ENCODE measurements around the gene FBXO44. TPM values are rescaled to one million over a fixed set of nuclear protein-coding genes. Genes with fewer than 3 reads are reported as not detected.

Gene FBXO44
- total RNA-seq, 1 experiment from 2014 or later, result 5.2 TPM

DNA sequence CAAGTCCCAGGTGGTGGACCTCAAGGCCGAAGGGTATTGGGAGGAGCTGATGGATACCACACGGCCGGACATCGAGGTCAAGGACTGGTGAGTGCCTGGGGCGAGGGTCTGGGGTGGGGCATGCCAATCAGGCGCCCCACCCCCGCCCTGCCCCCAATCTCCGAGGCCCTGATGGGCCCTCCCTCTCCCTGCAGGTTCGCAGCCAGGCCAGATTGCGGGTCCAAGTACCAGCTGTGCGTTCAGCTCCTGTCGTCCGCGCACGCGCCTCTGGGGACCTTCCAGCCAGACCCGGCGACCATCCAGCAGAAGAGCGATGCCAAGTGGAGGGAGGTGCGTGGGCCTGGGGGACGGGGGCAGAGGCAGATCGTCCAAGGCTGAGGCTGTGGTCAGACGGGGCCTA lies 3.9 kb downstream of the FBXO44 start:
- no peak for DNase-seq (ENCODE audit: low read depth)

DNA sequence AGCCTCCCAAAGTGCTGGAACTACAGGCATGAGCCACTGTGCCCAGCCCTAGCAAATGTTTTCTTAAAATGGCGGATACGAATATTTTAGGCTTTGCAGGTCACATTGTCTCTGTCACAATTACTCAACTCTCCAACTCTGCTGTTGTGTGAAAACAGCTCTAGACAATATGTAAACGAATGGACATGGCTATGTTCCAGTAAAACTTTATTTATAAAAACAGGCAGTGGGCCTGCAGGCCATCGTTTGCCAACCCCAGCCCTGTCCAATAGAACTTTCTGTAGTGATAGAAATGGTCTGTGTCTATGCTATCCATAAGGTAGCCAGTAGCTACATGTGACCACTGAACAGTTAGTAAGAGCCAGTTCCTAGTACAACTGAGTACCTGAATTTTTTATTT lies 5.1 kb downstream of the FBXO44 start:
- DNase-seq (ENCODE audit: low read depth), result no peak

DNA sequence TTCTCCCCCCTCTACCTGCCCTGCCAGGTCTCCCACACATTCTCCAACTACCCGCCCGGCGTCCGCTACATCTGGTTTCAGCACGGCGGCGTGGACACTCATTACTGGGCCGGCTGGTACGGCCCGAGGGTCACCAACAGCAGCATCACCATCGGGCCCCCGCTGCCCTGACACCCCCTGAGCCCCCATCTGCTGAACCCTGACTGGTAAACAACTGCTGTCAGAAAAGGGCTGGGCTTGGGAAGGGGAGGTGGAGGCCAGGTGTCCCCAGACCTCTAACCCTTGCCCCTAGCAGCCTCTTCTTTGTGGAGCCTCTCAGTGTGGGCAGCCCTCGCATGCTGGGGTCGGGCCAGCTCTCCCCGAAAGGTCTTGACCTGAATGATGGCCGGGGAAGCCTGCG lies 6.4 kb downstream of the FBXO44 start:
- no peak for DNase-seq (ENCODE audit: low read depth)

DNA sequence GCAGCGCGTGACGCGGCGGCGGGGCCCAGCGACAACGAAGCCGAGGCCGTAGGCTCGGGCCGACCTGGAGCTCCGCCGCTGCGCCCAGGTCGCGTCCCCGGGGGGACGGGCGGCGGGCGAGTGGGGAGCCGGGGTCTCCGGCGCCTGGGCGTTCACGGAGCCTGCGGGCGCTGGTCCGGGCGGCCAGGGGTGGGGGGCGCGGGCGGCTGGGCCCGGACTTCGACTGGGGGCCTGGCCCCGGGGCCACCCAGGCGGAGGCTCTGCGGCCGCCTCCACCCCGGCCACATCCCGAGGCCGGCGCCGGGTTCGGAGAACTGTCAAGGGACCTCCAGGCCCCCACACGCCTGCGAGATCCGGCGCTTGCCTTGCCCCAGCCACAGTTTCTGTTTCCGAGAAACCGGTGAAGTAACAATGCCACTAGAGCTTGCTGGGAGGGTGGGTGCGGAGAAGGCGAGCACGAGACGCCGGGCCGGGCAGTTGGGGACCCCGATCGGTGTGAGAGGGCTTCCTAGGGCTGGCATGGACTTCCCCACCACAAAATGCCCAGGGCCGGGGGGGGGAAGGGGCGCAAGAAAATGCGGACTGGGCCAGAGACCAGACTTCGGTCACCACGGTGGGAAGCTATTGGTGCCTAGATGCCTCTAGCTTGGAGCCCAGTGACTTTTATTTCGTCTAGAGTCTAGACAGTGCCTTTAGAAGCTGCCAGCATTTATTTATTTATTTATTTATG lies 9.8 kb downstream of the FBXO44 start:
- DNase-seq (ENCODE audit: low read depth), result no peak

DNA sequence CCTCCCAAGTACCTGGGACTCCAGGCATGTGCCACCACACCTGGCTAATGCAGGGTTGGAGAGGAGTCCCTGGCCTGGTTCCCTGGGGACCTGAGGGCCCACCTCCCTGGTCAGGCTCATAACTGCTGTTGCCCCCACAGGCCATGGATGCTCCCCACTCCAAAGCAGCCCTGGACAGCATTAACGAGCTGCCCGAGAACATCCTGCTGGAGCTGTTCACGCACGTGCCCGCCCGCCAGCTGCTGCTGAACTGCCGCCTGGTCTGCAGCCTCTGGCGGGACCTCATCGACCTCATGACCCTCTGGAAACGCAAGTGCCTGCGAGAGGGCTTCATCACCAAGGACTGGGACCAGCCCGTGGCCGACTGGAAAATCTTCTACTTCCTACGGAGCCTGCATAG lies 13.8 kb downstream of the FBXO44 start:
- DNase-seq (ENCODE audit: low read depth), result no peak

DNA sequence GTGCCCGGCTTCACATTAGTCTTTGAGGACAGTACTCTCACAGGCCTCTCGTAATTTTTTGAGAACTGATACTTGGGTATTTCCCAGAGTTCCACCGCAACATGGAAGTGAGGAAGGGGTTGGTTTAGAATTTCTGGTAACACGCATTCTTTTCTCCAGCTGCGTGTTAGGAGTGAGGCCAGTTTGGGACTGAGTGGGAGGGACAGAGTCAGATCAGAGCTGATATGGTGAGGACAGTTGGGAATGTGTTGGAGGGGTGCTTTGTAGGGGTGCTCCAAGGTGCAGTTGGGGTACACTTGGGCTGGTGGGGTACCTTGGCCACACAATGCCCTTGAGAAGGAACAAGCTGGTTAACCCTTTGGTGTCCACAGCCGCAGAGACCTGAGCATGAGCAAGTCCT lies 16.1 kb downstream of the FBXO44 start:
- DNase-seq (ENCODE audit: low read depth), result no peak

DNA sequence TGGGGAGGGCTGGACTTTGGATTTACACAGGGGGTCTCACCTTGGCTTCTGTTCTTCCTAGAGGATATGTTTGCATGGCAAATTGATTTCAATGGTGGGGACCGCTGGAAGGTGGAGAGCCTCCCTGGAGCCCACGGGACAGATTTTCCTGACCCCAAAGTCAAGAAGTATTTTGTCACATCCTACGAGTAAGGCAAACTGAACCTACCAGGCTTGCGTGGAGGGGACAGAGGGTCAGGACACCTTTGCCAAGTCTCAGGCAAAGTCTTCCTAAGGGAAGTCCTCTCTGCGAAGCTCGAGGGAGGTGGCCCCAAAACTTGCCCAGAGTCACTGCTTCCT lies 16.5 kb downstream of the FBXO44 start:
- DNase-seq (ENCODE audit: low read depth), result no peak

DNA sequence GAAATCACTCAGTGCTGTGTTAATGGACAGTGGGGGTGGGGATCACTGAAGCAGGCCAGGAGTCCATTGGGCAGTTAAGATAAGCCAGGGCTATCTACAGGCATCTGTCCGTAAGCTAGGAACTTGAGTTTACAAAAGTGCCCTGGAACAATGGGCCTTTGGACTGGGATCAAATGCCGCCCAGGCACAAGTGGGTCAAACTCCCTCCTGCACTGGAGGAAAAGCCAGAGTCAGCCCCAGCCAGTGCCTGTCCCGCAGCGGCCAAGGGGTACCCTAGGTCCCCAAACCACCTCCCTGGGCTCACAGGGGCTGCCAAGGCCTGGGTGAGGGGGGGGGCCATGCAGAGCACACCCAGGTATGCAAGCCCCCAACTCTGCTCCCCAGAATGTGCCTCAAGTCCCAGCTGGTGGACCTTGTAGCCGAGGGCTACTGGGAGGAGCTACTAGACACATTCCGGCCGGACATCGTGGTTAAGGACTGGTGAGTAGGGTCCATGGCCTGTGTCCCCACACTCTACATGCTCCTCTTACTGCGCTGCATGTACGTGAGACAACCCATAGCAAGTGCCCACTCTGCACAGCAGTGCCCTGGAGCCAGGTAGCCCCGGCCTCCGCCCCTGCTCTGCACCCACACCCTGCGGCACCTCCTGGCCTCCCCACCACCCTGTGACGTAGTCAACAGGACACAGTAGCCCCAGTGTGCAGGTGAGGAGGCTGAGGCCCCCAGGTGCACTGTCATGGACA lies 17.0 kb downstream of the FBXO44 start:
- DNase-seq (ENCODE audit: low read depth), result no peak

DNA sequence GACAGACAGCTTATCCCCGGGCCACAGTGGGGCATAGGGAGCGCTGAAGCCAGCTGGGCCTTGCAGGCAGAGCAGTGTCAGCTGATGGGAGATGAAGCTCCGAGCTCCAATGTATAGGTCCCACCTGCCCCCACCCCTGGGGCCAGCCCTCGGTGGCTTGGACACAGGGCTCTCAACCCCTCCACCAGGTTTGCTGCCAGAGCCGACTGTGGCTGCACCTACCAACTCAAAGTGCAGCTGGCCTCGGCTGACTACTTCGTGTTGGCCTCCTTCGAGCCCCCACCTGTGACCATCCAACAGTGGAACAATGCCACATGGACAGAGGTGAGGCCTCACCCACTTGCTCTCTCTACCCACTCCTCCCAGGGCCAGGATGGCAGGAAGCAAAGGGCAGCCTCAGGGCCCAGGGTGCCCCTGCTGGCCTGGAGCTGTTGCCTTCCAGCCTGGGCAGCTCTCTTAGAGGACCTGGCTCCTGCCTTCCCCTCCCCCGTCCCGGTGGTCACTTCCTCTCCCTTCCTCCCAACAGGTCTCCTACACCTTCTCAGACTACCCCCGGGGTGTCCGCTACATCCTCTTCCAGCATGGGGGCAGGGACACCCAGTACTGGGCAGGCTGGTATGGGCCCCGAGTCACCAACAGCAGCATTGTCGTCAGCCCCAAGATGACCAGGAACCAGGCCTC lies 18.6 kb downstream of the FBXO44 start:
- DNase-seq (ENCODE audit: low read depth), result no peak

DNA sequence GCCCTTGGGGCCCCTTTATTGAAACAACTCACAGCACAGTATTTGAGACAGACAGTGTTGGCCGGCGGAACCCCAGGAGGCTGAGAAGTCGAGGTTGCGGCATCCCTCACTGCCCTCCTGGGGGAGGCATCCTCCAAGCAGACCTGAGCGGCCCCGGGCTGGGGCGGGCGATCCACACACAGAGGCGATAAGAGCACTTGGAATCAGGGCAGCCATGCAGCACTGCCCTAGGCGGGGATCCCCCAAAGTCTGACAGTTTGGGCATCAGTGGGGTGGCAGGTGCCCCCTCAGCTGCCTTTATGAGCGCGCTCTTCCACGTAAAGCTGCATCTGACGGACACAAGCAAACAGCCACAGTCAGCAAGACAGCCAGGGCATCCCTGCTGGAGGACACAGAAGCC lies 19.8 kb downstream of the FBXO44 start:
- no peak for DNase-seq (ENCODE audit: low read depth)

DNA sequence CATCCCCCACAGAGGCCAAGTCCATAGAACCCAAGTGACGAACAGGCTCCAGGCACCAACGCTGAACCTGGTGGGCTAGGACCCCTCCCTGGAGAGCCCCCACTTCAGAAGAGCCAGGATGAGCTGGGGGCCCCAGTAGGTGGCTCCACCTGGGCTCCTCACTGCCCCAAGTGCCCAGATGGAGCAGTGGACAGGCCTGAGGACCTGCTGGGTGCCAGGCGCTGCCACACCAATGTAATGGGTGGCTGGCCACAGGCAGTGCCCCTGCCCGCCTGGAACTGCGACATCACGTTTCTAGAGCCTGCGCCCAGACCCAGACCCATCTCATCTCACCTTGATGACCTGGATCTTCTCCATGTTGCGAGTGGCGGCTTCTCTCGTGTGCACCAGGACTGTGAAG lies 20.6 kb downstream of the FBXO44 start:
- no peak for DNase-seq (ENCODE audit: low read depth)

DNA sequence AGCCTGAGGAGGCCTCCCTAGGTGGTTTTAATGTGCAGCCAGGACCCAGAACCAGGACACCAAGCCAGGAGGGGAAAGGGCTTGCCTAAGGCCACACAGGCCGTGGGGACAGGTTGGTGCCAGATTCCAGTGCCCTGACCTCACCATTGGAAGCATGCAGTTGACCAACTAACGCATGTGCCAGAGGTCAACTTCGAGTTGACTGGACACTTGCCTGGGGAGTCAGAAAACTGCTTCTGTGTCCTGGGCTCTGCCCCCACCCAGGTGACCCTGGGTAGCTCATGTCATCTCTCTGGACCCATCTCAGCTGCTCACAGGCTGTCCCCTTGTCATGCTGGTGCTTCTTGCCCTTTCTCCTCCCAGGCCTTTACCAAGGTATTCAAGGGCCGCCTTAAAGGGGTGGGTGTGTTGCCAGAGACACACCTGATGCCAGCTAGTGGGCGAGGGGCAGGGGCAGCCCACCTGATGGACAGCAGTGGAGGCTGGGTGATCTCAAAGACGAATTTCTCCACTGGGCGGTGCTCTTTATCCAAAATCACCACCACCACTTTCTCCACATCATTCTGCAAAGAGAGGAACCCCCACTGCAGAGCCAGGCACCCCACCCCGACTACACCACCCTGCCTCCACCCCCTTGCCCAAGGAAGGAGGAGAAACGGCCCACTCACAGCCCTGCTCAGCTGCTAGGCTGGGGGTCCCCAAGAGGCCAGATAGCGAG lies 21.9 kb downstream of the FBXO44 start:
- no peak for DNase-seq (ENCODE audit: low read depth)

DNA sequence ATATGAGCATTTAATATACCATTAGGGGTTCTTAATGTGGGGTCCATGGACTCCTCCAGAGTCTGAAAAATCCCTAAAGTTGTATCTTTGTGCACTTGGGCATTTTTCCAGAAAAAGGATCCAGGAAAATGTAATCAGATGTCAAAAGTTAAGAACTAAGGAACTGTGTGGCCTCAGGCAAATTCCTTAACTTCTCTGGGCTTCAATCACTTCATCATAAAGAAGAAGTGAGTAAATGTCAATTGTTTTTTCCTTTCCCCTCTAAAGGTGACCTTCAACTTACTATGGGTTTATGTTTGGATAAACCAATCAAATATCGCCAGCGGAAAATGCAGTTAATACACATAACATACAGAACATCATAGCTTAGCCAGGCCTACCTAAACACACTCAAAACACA lies 23.8 kb downstream of the FBXO44 start:
- no peak for DNase-seq (ENCODE audit: low read depth)

DNA sequence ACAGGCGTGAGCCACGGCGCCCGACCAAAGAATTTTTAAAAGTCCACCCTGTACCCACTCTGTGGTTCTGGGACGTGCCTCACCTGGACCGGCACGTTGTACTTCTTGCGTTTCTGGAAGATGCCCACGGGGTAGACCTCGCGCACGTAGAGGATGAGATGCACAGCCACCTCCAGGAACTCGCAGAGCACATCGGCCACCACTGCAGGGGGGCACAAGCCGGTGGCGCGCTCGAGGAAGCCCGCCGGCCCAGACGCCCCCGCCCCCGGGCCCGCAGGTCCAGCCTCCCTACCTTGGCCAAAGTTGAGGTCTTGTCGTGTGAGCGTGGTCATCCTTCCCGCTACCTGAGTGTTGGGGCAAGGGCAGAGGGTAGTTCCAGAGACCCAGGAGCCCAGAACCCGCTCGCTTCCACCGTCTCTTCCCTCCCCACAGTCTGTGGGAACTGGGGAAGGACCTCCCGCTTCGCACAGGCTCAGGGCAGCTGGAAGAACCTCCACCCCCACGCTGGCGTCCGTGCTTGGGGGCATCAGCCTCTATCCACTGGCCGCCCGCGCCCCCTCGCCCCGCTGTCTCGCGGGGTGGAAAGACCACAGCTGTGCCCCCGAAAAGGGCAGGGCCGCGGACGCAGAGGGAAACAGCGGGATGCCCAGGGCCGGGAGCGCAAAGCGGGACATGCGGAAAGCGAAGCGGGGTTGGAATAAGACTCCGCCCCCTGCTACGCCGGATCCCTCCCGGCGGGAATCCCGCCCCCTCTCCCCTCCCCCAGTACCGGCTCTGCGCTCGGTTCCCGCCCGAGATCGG lies 25.8 kb downstream of the FBXO44 start:
- DNase-seq (ENCODE audit: low read depth), result no peak

DNA sequence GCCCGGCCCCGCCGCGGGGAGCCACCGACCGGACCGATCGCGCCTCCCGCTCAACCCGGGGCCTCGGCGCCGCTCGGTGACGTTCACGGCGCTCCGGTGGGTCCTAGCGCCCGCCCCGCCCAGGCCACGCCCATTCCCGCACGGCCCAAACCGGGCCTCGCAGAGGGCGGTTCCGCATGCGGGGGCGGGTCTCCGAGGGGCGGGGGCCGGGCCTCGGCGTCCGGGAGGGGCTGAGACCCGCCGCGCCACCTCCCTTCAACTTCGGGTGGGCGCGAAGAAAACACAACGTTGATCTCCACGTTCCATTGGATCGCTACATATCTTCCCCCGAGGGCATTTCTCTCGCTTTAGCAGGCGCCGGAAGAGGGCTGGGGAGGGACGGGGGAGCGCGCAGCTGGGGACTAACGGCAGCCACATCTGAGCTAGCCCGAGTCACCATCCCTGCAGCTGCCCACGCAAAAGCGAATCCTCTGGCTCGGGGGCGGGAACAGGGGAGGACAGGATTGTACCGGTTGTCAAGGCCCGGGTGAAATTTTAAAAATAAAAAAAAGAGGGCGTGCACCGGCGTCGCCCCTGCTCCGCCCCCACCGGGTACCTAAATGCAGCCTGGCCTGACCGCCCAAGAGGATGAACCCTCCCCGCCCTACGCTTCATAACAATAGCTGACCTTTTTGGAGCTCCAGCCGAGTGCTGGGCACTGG lies 26.5 kb downstream of the FBXO44 start, which contains the start of gene MAD2L2:
TSS of gene MAD2L2 (minus strand) at position 78 of the 701 bp plus-strand sequence. CDS start 547 bp downstream, outside the sequence.
- peak; percentile 86 for DNase-seq (ENCODE audit: low read depth)

DNA sequence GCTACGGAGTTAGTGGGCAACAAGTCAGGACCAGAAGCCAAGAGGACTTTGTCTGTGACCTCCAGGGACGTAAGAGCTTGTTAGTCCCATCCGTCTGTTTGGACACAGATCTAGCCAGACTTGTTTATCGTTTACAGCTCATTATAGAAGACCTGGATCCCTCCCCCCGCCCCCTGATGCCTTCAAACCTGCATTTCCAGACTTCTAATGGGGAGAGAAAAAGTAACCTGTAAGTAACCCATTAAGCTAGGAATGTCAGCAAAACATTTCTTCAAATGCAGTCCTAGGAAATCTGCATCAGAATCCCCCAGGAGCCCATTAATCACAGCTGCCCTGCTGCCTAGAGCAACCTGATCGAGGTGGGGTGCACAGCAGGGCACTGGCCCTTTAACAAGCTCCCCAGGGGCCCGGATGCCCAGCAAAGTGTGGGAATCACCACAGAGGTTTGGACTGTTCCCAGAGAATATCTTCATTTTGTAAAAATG lies 27.7 kb downstream of the FBXO44 start:
- DNase-seq (ENCODE audit: low read depth), result no peak

DNA sequence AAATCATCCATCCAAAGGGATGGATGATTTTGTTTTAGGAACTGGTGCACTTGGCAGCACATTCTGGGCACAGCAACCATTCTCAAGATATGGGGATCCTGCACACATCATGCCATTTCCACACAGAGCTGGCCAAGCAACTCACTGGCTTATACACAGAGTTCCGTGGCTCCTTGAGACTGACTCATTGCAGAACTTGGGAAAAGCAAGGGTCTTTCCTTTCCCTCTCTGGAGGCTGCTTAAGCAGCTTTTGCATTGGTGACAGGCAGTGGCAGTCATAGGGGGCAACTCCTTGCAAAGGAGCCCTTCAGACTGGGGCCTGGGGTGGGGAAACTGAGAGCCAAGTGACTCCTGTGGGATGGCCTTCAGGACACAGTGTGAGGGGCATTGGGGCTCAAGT lies 28.1 kb downstream of the FBXO44 start:
- DNase-seq (ENCODE audit: low read depth), result no peak

DNA sequence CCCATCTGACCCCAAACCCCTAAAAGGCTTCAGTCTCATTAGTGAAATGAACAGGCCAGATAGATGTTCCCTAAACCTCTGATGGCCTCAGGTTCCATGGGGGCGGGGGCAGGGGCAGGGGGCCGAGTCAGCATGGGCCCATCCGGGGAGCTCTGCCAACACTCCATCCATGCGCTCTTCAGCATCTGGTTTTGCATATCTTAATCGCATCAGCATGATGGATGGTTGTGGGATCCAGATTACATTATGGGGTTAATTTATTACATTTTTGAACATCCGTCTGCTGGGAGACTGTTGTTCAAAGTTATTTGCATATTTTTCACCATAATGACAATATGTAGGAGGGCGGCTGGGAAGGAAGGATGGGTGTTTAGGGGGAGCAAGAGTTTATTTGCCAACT lies 29.4 kb downstream of the FBXO44 start:
- DNase-seq (ENCODE audit: low read depth), result no peak

DNA sequence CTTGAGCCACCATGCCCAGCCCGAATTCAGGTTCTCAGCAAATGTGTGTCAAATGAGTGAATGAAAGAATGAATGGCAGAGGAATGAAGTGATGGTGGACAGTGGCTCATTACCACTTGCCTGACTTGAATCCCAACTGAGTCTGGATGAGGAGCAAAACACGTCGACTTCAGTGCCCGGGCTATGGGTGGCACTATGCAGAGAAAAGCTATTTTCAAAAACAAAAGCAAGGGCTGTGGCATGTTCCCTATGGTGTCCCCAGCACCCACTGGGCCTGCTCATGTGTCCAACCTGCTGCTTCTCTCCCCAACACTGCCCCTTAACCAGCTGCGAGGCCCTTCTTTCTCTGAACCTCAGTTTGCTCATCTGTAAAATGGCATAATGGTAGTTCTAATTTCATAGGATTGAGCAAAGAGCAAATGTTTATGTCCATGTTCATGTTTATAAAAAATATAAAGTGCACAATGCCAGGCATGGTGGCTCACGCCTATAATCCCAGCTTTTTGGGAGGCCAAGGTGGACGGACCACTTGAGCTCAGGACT lies 30.6 kb downstream of the FBXO44 start:
- no peak for DNase-seq (ENCODE audit: low read depth)

DNA sequence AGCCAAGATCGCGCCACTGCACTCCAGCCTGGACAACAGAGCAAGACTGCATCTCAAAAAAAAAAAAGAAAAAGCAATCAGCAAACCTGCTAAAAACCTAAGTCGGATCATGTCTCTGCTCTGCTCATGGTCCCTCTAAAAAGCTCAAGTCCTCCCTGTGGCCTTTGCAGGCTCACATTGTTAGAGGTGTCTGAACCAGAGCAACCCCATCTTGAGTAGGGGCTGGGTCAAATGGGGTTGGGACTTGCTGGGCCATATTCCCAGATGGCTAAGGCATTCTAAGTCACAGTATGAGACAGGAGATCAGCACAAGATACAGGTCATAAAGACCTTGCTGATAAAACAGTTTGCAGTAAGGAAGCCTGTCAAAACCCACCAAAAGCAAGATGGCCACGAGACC lies 33.8 kb downstream of the FBXO44 start:
- no peak for DNase-seq (ENCODE audit: low read depth)

Measured in LHCN-M2 (cell line).